Uterus (tissue), 2 donors: ENCODE measurements around the gene KMT2A.

Experiments used
- CTCF ChIP-seq, 4 experiments: fragments of 200-600 bp in 2 of 4; fragments of 450-650 bp in 2 of 4; sonication (generic) in 2 of 4; IDR thresholded peaks; one replicate each; pipeline ENCODE4 v1.5.1; 2016 to 2019; ENCODE audit warnings: antibody characterized with exemption in 4 of 4, mild to moderate bottlenecking in 2 of 4, moderate library complexity in 1 of 4
- POLR2A ChIP-seq, 2 donors: fragments of 450-650 bp; IDR thresholded peaks; one replicate each; pipeline ENCODE4 v1.6.1; 2016; ENCODE audit warnings: antibody characterized with exemption in 2 of 2, mild to moderate bottlenecking in 1 of 2, moderate library complexity in 1 of 2

GRCh38 chr11:118418766-118419165 lies 17.5 kb upstream of the KMT2A start:
- TF ChIP-seq CTCF (IDR thresholded peaks at IDR 0.05) (no peak), POLR2A (IDR thresholded peaks at IDR 0.05) (no peak)
